Heart left ventricle (tissue), 16 donors: Measurements from ENCODE around the gene FZD2. TPM values are rescaled to one million over a fixed set of nuclear protein-coding genes. Genes with fewer than 3 reads are reported as not detected.
A peak's percentile ranks its signal among the peaks of the same experiment; 100 is the strongest.

Source experiments
- ATAC-seq, 4 donors: fragments of 200-7000 bp; cut with Tn5 transposase; one replicate each; pipeline ENCODE4 v1.9.1; 2020 to 2022; ENCODE audit warnings: moderate library complexity in 4 of 4, mild to moderate bottlenecking in 3 of 4, moderate number of reproducible peaks in 1 of 4
- DNase-seq, 5 donors: peaks; one replicate each; pipeline ENCODE4 v3.0.0-alpha.2; 2020
- H3K27ac ChIP-seq, 12 donors: fragments of 200-600 bp; sonication (generic) in 4 of 12; one replicate each; pipeline versions ENCODE4 v1.5.0 to v1.8.0; 2016 to 2022; ENCODE audit warnings: mild to moderate bottlenecking in 2 of 12
- H3K27me3 ChIP-seq, 9 donors: fragments of 200-600 bp; sonication (generic) in 2 of 9; one replicate each; pipeline versions ENCODE4 v1.5.1 to v1.8.0; 2016 to 2022; ENCODE audit warnings: mild to moderate bottlenecking in 3 of 9
- H3K36me3 ChIP-seq, 9 donors: fragments of 200-600 bp; sonication (generic) in 2 of 9; one replicate each; pipeline versions ENCODE4 v1.5.0 to v1.8.0; 2018 to 2022; ENCODE audit warnings: mild to moderate bottlenecking in 2 of 9
- H3K4me1 ChIP-seq, 12 donors: fragments of 200-600 bp; sonication (generic) in 4 of 12; one replicate each; pipeline versions ENCODE4 v1.5.0 to v1.8.0; 2016 to 2022; ENCODE audit warnings: mild to moderate bottlenecking in 3 of 12
- H3K4me3 ChIP-seq, 12 donors: fragments of 200-600 bp; sonication (generic) in 4 of 12; one replicate each; pipeline versions ENCODE4 v1.5.0 to v1.8.0; 2017 to 2022; ENCODE audit warnings: mild to moderate bottlenecking in 9 of 12, moderate library complexity in 4 of 12
- H3K9me3 ChIP-seq, 12 donors: fragments of 200-600 bp; sonication (generic) in 4 of 12; one replicate each; pipeline versions ENCODE4 v1.5.0 to v1.8.0; 2016 to 2022; ENCODE audit warnings: mild to moderate bottlenecking in 1 of 12
- CTCF ChIP-seq, 12 donors: fragments of 200-600 bp; sonication (generic) in 4 of 12; IDR thresholded peaks; one replicate each; pipeline versions ENCODE4 v1.5.0 to v1.8.0; 2018 to 2022; ENCODE audit warnings: antibody characterized with exemption in 12 of 12, mild to moderate bottlenecking in 5 of 12
- POLR2A ChIP-seq, 2 donors: fragments of 450-650 bp; IDR thresholded peaks; one replicate each; pipeline ENCODE4 v1.6.1; 2017; ENCODE audit warnings: antibody characterized with exemption in 2 of 2, mild to moderate bottlenecking in 2 of 2, moderate library complexity in 2 of 2
- WGBS, 4 donors: extraction: QIAGEN DNeasy Blood & Tissue Kit in 2 of 4; methylation state at CpG; one replicate each; pipeline versions ENCODE4 v1.1.5 to v1.1.7; 2013 to 2018; 5-methylcytosine and 5-hydroxymethylcytosine counted together
- intact Hi-C, 10 donors: fragments of 100-400 bp; cut with DNase I; formaldehyde crosslinking; loops; one replicate each; pipeline versions ENCODE4 v1.11.1 to v1.14.2; 2022
- polyA plus RNA-seq, 2 donors: library from polyadenylated mRNA; stranded (reverse); fragments of 200-250 nt; gene quantifications; one replicate each; pipeline ENCODE4 v1.2.3, GENCODE V29; 2013
- total RNA-seq, 9 donors: library from RNA; depleted of rRNA in 2 of 9; stranded (reverse); fragments of >200 nt in 2 of 9; fragmentation: NEBNext Ultra II Directional in 3 of 9; extraction: Animal tissue kit (Norgen Biotek cat#: 25700) in 3 of 9; gene quantifications; one replicate each; pipeline versions ENCODE4 v1.1.0 to v1.2.4, GENCODE V29; 2016 to 2023
- donor health status: ischemic (EF 13 %, LVEDD 7.1; RV severe dilation, severe dysfunction).
- donor health status: healthy with polysubstance abuse.
- donor health status: DM: no; HTN: yes; CAD: no.
- donor health status: DM: no; HTN: no; CAD: no.
- donor health status: ischemic (EF 25% LVEDD 6.9; RV normal size, moderate dysfunction).
- donor health status: ischemic (EF 25% LVEDD 5.7; RV mildly dilated, moderate dysfunction).
- donor health status: healthy.
- donor health status: DM: yes; HTN: yes; CAD: no.
- donor health status: ischemic (EF 35%, LVEDD 5.7; RV mildly dilated, moderate dysfunction).
- donor health status: nonischemic (EF 11% LVEDD 7.7; RV severe dilation, severe dysfunction).
- donor health status: DM: yes; HTN: yes; CAD: no.
- donor health status: PGD.
- donor health status: ischemic (EF 29% LVEDD 5.4; RV normal size, mild dysfunction).
- donor health status: nonischemic (EF 23%, LVEDD 6.1; RV moderate dilation, normal function).

Gene FZD2
- total and polyA plus RNA-seq, 11 donors: 1.6 to 8.1 (median 3.9) TPM

GRCh38 chr17:44529864-44530263, 27.4 kb upstream of the FZD2 start:
- Histone ChIP-seq H3K4me1 (peaks cover 0 to 14% (median 3%) of the 10 kb centered on the region in 12 donors), H3K36me3 (no peaks in the 10 kb centered on the region), H3K27me3 (peaks cover 0 to 7% (median 0%) of the 10 kb centered on the region in 9 donors), H3K4me3 (no peak overlapping the region), H3K9me3 (peaks cover 0 to 8% (median 0%) of the 10 kb centered on the region in 12 donors), H3K27ac (no peak overlapping the region)
- DNase-seq: no peak
- intact Hi-C loops: loop anchor here in 5 of 10 donors (5.0 to 10.0 kb wide), 4 partner anchors 92 to 135 kb away; no protein-coding TSS in a partner anchor
- WGBS, 4 donors: 78 to 87% (median 81%) methylated on average over 3 of the region's 3 CpGs
- no peak for TF ChIP-seq POLR2A (IDR thresholded peaks at IDR 0.05)
- TF ChIP-seq CTCF (IDR thresholded peaks at IDR 0.05): no peak
- ATAC-seq: no peak

- H3K9me3 ChIP-seq: peaks cover 0 to 8% (median 0%) of the 10 kb centered on the region in 12 donors
- TF ChIP-seq CTCF (IDR thresholded peaks at IDR 0.05): no peak
- peaks cover 0 to 14% (median 3%) of the 10 kb centered on the region in 12 donors for H3K4me1 ChIP-seq
- WGBS, 4 donors: 70 to 79% (median 76%) methylated on average over 7 of the region's 7 CpGs
- H3K27me3 ChIP-seq: peaks cover 0 to 7% (median 0%) of the 10 kb centered on the region in 9 donors
- H3K27ac ChIP-seq: no peak overlapping the region
- intact Hi-C loops: loop anchor here in 2 of 10 donors (5.0 kb wide), 2 partner anchors 91 to 106 kb away; no protein-coding TSS in a partner anchor
- DNase-seq: no peak
- no peaks in the 10 kb centered on the region for H3K36me3 ChIP-seq
- H3K4me3 ChIP-seq: no peak overlapping the region
- ATAC-seq: no peak
These were observed 26.3 kb upstream of the FZD2 start for GRCh38 chr17:44530896-44531418.

GRCh38 chr17:44533533-44534246, 23.6 kb upstream of the FZD2 start:
- no peaks in the 10 kb centered on the region for H3K27me3 ChIP-seq
- H3K36me3 ChIP-seq: no peaks in the 10 kb centered on the region
- H3K9me3 ChIP-seq: no peaks in the 10 kb centered on the region
- 32 to 35% (median 34%) methylated on average over 21 of the region's 21 CpGs for WGBS, 4 donors
- peaks cover 0 to 26% (median 5%) of the 10 kb centered on the region in 12 donors for H3K4me1 ChIP-seq
- H3K4me3 ChIP-seq: peak overlapping the region in 4 of 12 donors; percentile 14 to 43 (median 30)
- DNase-seq (peak; percentile 83 to 94 (median 89)), ATAC-seq (peak; percentile 72 to 94 (median 93))
- H3K27ac ChIP-seq: peak overlapping the region in 7 of 12 donors; percentile 6 to 62 (median 43)
- intact Hi-C loops: loop anchor here (1.0 to 5.0 kb wide), 5 partner anchors 89 to 139 kb away; no protein-coding TSS in a partner anchor
- TF ChIP-seq CTCF (IDR thresholded peaks at IDR 0.05): peak; percentile 83 to 96 (median 92)
- no peak for TF ChIP-seq POLR2A (IDR thresholded peaks at IDR 0.05)
